Activated naive CD4-positive, alpha-beta T cell treated with anti-CD3 and anti-CD28 coated beads for 36 hours (primary cell): ENCODE results near the gene AGRN. TPM values are rescaled to one million over a fixed set of nuclear protein-coding genes. Genes with fewer than 3 reads are reported as not detected.

Experiments
- CTCF ChIA-PET: fragments of 350-600 bp; sonication (Branson Sonifier 250); formaldehyde crosslinking; loops from one replicate; lab custom pipeline; 2021; ENCODE audit warnings: antibody characterized with exemption; lab: Charles Lee
- DNase-seq: peaks from one replicate; pipeline ENCODE4 v3.0.0-alpha.2; 2020
- H3K27ac Mint-ChIP-seq: one replicate; pipeline ENCODE4 v1.8.0; 2021; ENCODE audit warnings: mild to moderate bottlenecking, mixed read lengths
- H3K27me3 Mint-ChIP-seq: one replicate; pipeline ENCODE4 v1.8.0; 2021; ENCODE audit warnings: low read depth, mixed read lengths
- H3K36me3 Mint-ChIP-seq: one replicate; pipeline ENCODE4 v1.8.0; 2021; ENCODE audit warnings: low read depth, mixed read lengths
- H3K4me1 Mint-ChIP-seq: one replicate; pipeline ENCODE4 v1.8.0; 2021; ENCODE audit warnings: low read depth, mixed read lengths
- H3K4me3 Mint-ChIP-seq: one replicate; pipeline ENCODE4 v1.8.0; 2021; ENCODE audit warnings: mild to moderate bottlenecking, moderate library complexity, mixed read lengths
- H3K9me3 Mint-ChIP-seq: one replicate; pipeline ENCODE4 v1.8.0; 2021; ENCODE audit warnings: mixed read lengths
- intact Hi-C: fragments of 100-400 bp; cut with micrococcal nuclease; formaldehyde crosslinking; loops from one replicate; pipeline ENCODE4 v1.15.1; 2023
- total RNA-seq, 2 experiments: library from RNA; stranded (reverse); gene quantifications; one replicate each; pipeline ENCODE4 v1.2.3, GENCODE V29; 2021

The AGRN gene
- total RNA-seq, 2 experiments from 2014 or later: 30.5 to 35.1 TPM

GRCh38 chr1:997993-998744, 21.8 kb upstream of the AGRN start:
- Mint-ChIP-seq H3K9me3 (no peaks in the 10 kb centered on the region), H3K27ac (no peak overlapping the region), H3K36me3 (no peaks in the 10 kb centered on the region), H3K4me1 (peaks cover 8% of the 10 kb centered on the region), H3K27me3 (peaks cover 24% of the 10 kb centered on the region), H3K4me3 (no peak overlapping the region)
- no peak for DNase-seq
- intact Hi-C loops: no loop called here
- CTCF ChIA-PET: interaction anchor here (0.7 to 1.3 kb wide), 2 partner anchors 14 to 16 kb away, joined by 3 to 7 read pairs; no protein-coding TSS in a partner anchor

DNA sequence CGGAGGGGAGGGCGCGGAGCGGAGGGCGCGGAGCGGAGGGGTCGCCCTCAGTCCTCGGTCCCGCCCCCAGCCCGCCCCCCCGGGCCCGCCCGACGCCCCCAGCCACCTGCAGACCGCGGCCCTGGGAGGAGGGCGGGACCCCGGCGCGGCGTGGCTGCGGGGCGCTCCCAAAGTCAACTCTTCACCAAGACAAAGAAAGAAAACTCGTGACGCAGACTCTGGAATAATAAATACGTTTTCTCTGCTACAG, 21.2 kb upstream of the AGRN start:
- DNase-seq: no peak
- H3K27ac Mint-ChIP-seq: no peak overlapping the region
- CTCF ChIA-PET: no interaction called here
- peaks cover 28% of the 10 kb centered on the region for H3K27me3 Mint-ChIP-seq
- intact Hi-C loops: no loop called here
- H3K4me1 Mint-ChIP-seq: peaks cover 8% of the 10 kb centered on the region
- H3K4me3 Mint-ChIP-seq: no peak overlapping the region
- no peaks in the 10 kb centered on the region for H3K36me3 Mint-ChIP-seq
- no peaks in the 10 kb centered on the region for H3K9me3 Mint-ChIP-seq

GRCh38 chr1:998995-999724, 20.8 kb upstream of the AGRN start:
- no peak for DNase-seq
- CTCF ChIA-PET: interaction anchor here (0.8 kb wide), 1 partner anchor 14 kb away, joined by 3 read pairs; no protein-coding TSS in a partner anchor
- Mint-ChIP-seq H3K4me1 (peaks cover 8% of the 10 kb centered on the region), H3K27ac (no peak overlapping the region), H3K27me3 (peaks cover 32% of the 10 kb centered on the region), H3K9me3 (no peaks in the 10 kb centered on the region), H3K4me3 (peak overlapping the region; percentile 51), H3K36me3 (no peaks in the 10 kb centered on the region)
- intact Hi-C loops: no loop called here

DNA sequence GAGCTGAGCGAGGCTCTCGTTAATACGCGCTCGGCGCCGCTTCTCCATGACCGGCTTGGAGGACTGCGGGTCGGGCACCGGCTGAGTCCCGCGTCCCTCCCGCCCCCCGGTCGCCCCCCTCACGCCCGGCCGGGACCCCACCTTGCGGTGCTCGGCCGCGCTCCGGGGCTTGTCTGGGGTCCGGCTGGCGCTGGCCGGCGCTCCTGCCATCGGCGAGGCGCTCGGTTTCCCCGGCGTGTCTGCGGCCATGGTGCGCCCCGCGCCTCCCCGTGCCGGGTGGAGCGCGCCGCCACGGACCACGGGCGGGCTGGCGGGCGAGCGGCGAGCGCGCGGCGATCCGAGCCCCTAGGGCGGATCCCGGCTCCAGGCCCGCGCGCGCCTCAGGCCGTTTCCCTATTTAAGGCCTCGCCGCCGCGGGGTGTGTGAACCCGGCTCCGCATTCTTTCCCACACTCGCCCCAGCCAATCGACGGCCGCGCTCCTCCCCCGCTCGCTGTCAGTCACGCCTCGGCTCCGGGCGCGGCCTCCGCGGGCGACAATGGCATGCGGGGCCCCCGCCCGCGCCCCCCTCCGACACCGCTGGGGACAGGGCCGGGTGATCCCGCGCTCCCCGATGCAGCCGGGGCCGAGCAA, 20.1 kb upstream of the AGRN start, which contains the start of gene HES4:
HES4 (minus strand) TSS at position 373 of the 632 bp plus-strand sequence; CDS start at position 249, 124 bp downstream.
- CTCF ChIA-PET: interaction anchor here (0.8 kb wide), 1 partner anchor 15 kb away, joined by 3 read pairs; no protein-coding TSS in a partner anchor
- H3K27ac Mint-ChIP-seq: peak within 1 kb of the TSS; percentile 80
- no peaks in the 10 kb centered on the region for H3K9me3 Mint-ChIP-seq
- H3K4me3 Mint-ChIP-seq: peak within 1 kb of the TSS; percentile 71
- H3K36me3 Mint-ChIP-seq: no peaks in the 10 kb centered on the region
- peak; percentile 68 for DNase-seq
- H3K4me1 Mint-ChIP-seq: peaks cover 12% of the 10 kb centered on the region
- peaks cover 35% of the 10 kb centered on the region for H3K27me3 Mint-ChIP-seq
- intact Hi-C loops: loop anchor here (1.0 kb wide), 2 partner anchors 13 to 308 kb away; partner anchors contain the start of genes ISG15 and PUSL1

GRCh38 chr1:1000357-1001056, 19.4 kb upstream of the AGRN start:
- peak overlapping the region; percentile 71 for H3K4me3 Mint-ChIP-seq
- intact Hi-C loops: loop anchor here (1.0 kb wide), 2 partner anchors 13 to 308 kb away; partner anchors contain the start of genes ISG15 and PUSL1
- H3K4me1 Mint-ChIP-seq: peaks cover 17% of the 10 kb centered on the region
- no peaks in the 10 kb centered on the region for H3K36me3 Mint-ChIP-seq
- H3K9me3 Mint-ChIP-seq: no peaks in the 10 kb centered on the region
- CTCF ChIA-PET: interaction anchor here (0.6 to 2.4 kb wide), 5 partner anchors 10 to 17 kb away, joined by 3 to 19 read pairs (median 8); partner anchors contain the start of gene ISG15
- peak overlapping the region; percentile 80 for H3K27ac Mint-ChIP-seq
- H3K27me3 Mint-ChIP-seq: peaks cover 36% of the 10 kb centered on the region
- DNase-seq: peak; percentile 71

- Mint-ChIP-seq H3K4me3 (peak overlapping the region; percentile 71), H3K27me3 (peaks cover 33% of the 10 kb centered on the region), H3K9me3 (no peaks in the 10 kb centered on the region), H3K36me3 (no peaks in the 10 kb centered on the region), H3K4me1 (peaks cover 14% of the 10 kb centered on the region), H3K27ac (peak overlapping the region; percentile 80)
- DNase-seq: no peak
- intact Hi-C loops: no loop called here
- CTCF ChIA-PET: interaction anchor here (0.6 to 2.4 kb wide), 8 partner anchors 9 to 18 kb away, joined by 3 to 19 read pairs (median 4); partner anchors contain the start of gene ISG15
Observed at GRCh38 chr1:1001057-1001783, 18.7 kb upstream of the AGRN start.

DNA sequence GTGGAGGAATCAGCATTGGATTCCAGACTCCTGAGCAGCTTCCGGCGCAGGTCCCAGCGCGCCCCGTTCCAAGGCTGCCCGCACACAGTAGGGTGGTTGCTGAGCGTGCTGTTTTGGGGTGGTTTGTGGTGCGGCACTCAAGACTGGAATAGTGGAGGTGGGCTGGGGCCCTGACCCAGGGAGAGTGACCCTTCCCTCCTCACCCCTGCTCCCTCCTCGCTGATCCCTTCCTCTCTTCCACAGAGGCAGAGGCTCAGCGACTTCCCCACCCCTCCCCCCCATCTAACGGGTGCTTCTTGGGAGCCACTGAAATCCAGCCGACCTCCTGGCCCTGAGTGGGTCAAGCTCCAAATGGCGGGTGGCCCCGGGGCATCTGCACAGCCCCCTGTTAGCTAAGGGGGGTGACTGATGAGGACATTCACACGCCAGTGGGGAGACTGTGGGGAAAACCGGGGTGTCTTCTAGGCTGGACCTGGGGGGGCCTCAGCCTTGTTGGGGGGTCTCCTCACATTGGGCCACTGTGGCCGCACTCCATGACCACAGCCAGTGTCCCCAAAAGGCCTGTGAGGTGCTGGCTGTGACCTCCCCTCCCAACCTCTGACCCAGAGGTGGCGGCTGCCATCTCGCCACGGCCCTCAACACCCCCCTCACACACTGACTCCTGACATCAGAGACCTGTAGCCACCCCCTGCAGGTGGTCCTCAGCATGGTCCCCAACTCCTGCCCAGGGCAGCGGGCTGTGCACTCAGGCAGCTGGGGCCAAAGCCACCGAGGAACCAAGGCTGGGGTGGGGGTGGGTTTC, 16.1 kb upstream of the AGRN start:
- CTCF ChIA-PET: interaction anchor here (0.7 to 1.9 kb wide), 3 partner anchors 19 to 21 kb away, joined by 3 to 7 read pairs (median 4); partner anchors contain the start of gene PERM1
- Mint-ChIP-seq H3K4me3 (no peak overlapping the region), H3K9me3 (no peaks in the 10 kb centered on the region), H3K27me3 (peaks cover 27% of the 10 kb centered on the region), H3K36me3 (no peaks in the 10 kb centered on the region), H3K27ac (no peak overlapping the region), H3K4me1 (peaks cover 14% of the 10 kb centered on the region)
- intact Hi-C loops: no loop called here
- no peak for DNase-seq

DNA sequence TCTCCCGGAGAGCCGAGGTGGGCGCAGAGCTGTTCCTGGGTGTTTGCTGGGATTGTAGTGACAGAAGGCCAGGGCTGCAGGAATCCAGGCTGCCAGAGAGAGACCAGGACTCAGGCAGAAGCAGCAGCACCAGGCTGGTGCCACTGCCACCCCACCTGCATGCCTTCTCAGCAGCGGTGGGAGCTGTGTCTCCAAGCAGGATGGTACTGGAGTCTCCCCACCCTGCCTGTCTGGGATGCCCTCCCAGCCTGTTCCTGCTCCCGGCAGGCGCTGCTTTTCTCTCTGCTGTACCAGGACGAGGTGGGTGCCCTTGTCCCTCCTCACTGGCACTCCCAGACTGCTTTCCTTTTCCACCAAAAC, 15.5 kb upstream of the AGRN start:
- peaks cover 14% of the 10 kb centered on the region for H3K4me1 Mint-ChIP-seq
- H3K4me3 Mint-ChIP-seq: no peak overlapping the region
- no peaks in the 10 kb centered on the region for H3K9me3 Mint-ChIP-seq
- no peaks in the 10 kb centered on the region for H3K36me3 Mint-ChIP-seq
- H3K27me3 Mint-ChIP-seq: peaks cover 31% of the 10 kb centered on the region
- CTCF ChIA-PET: interaction anchor here (0.7 to 1.9 kb wide), 3 partner anchors 20 to 22 kb away, joined by 3 to 7 read pairs (median 4); partner anchors contain the start of gene PERM1
- H3K27ac Mint-ChIP-seq: no peak overlapping the region
- intact Hi-C loops: no loop called here
- DNase-seq: no peak

DNA sequence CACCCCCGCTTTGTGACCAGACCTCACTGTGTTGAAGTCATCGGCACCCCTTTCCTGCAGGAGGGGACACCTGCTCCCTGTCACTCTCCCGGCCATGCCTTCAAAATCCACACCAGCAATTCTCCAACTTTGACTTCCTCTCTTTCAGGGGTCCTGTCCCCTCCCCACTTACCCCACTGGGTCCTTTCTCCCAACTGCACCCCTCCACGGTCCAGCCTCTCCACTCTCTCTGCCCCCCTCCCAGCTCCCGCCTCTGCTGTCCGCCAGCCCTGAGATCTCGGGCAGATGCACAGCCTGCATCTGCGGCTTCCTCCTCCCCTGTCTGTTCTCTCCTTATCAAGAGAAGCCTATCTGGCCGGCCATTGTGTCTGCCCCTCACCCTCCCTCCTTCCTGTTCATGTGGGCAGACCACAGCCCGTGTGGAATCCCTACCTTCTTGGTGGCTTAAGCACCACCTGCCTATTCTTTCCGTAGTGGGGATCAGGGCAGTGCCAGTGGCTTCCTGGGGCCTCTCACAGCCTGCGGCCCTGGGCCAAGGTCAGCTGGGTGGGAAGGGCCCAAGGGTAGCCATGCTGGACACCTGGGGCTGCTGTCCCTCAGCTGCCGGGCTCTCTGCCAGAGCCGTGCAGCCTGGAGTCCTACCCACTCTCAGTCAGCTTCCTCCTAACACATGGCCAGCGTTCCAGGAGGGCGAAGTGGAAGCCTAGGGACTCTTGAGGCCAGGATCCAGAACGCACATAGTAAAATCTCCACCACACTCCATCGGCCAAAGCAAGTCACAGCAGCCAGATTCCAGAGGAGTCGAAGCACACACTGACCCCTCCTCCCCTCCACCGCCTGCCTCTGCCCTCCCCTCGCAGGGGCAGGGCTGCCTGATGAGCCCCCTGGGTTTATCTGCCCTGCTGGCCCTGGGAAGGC, 14.9 kb upstream of the AGRN start:
- H3K27ac Mint-ChIP-seq: no peak overlapping the region
- H3K36me3 Mint-ChIP-seq: no peaks in the 10 kb centered on the region
- H3K9me3 Mint-ChIP-seq: no peaks in the 10 kb centered on the region
- H3K4me3 Mint-ChIP-seq: no peak overlapping the region
- DNase-seq: no peak
- H3K4me1 Mint-ChIP-seq: peaks cover 12% of the 10 kb centered on the region
- CTCF ChIA-PET: interaction anchor here (0.7 to 1.9 kb wide), 3 partner anchors 19 to 22 kb away, joined by 3 to 7 read pairs (median 4); partner anchors contain the start of gene PERM1
- H3K27me3 Mint-ChIP-seq: peaks cover 31% of the 10 kb centered on the region
- intact Hi-C loops: no loop called here

DNA sequence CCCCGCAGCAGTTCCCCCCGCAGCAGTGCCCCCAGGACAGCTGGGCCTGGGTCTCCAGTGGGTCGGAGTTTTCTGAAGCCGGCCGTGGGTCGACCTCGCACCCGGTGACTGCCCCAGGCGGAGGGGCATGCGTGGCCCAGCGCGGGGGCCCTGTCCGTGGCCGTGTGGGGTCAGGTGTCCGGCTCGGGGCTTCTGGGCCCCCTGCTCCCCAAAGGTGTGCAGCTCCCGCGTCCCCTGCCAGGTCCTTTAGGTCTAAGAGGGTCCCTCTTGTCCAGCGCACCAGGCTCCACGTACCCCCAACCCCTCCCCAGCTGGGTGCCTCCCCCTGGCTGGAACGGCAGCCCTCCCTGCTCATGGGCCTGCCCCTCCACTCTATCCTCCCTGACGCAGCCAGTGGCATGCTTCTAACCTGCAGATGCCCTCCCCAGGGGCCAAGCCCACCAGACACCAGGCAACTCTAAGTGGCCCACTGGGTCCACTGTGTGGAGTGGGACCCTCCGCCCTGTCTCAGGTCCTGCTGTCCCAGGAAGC, 14.1 kb upstream of the AGRN start:
- Mint-ChIP-seq H3K9me3 (no peaks in the 10 kb centered on the region), H3K36me3 (no peaks in the 10 kb centered on the region), H3K27ac (no peak overlapping the region), H3K27me3 (peaks cover 27% of the 10 kb centered on the region), H3K4me3 (no peak overlapping the region), H3K4me1 (peaks cover 9% of the 10 kb centered on the region)
- intact Hi-C loops: no loop called here
- CTCF ChIA-PET: no interaction called here
- no peak for DNase-seq
